Neuronal stem cell (in vitro differentiated cells): ENCODE results near the gene BUB1B.
A peak's percentile ranks its signal among the peaks of the same experiment; 100 is the strongest.

Experiments used
- DNase-seq: peaks from one replicate; pipeline ENCODE4 v3.0.0-alpha.2; 2013; ENCODE audit warnings: low spot score
- H2AFZ ChIP-seq: one replicate; pipeline ENCODE4 v1.6.1; 2013; ENCODE audit warnings: mild to moderate bottlenecking, low read length, inconsistent platforms
- H2AK5ac ChIP-seq: 2 replicates; pipeline ENCODE4 v1.6.1; 2013; ENCODE audit warnings: low read depth, mild to moderate bottlenecking, inconsistent platforms, low read length, moderate library complexity, mixed read lengths
- H2BK120ac ChIP-seq: 2 replicates; pipeline ENCODE4 v1.6.1; 2013; ENCODE audit warnings: low read depth, mild to moderate bottlenecking, inconsistent platforms, low read length, moderate library complexity, mixed read lengths
- H2BK12ac ChIP-seq: one replicate; pipeline ENCODE4 v1.6.1; 2013; ENCODE audit warnings: low read length, inconsistent platforms
- H2BK15ac ChIP-seq: 2 replicates; pipeline ENCODE4 v1.6.1; 2013; ENCODE audit warnings: mild to moderate bottlenecking, low read length, inconsistent platforms, mixed read lengths
- H2BK5ac ChIP-seq: one replicate; pipeline ENCODE4 v1.6.1; 2013; ENCODE audit warnings: inconsistent platforms, mild to moderate bottlenecking, low read length, moderate library complexity
- H3K14ac ChIP-seq: one replicate; pipeline ENCODE4 v1.6.1; 2013; ENCODE audit warnings: low read length, inconsistent platforms
- H3K18ac ChIP-seq: 2 replicates; pipeline ENCODE4 v1.6.1; 2013; ENCODE audit warnings: low read length, inconsistent platforms
- H3K23ac ChIP-seq: 2 replicates; pipeline ENCODE4 v1.6.1; 2013; ENCODE audit warnings: low read depth, mild to moderate bottlenecking, mixed read lengths, low read length, inconsistent platforms; ENCODE audit not compliant: poor library complexity
- H3K27ac ChIP-seq: replicated peaks from 3 replicates; pipeline ENCODE4 v1.5.1; 2013; ENCODE audit warnings: low read length, inconsistent platforms
- H3K27me3 ChIP-seq, 3 experiments: 2 replicates each; pipeline ENCODE4 v1.6.1; 2013; ENCODE audit warnings: low read length in 3 of 3, mild to moderate bottlenecking in 2 of 3, inconsistent platforms in 1 of 3, low read depth in 1 of 3, mixed read lengths in 1 of 3, moderate library complexity in 1 of 3; ENCODE audit not compliant: control insufficient read depth in 3 of 3, insufficient read depth in 3 of 3
- H3K36me3 ChIP-seq, 2 donors: replicated peaks in 1 of 2; 2 replicates each; pipeline ENCODE4 v1.6.1; 2013; ENCODE audit warnings: low read length in 2 of 2; ENCODE audit not compliant: control insufficient read depth in 2 of 2, insufficient read depth in 2 of 2
- H3K4ac ChIP-seq: 2 replicates; pipeline ENCODE4 v1.6.1; 2013; ENCODE audit warnings: inconsistent platforms, mild to moderate bottlenecking, low read length, moderate library complexity
- H3K4me1 ChIP-seq, 2 donors: 1 replicate in 1 of 2; 2 replicates in 1 of 2; pipeline ENCODE4 v1.6.1; 2013; ENCODE audit warnings: low read length in 2 of 2, low read depth in 1 of 2; ENCODE audit not compliant: control insufficient read depth in 2 of 2, insufficient read depth in 1 of 2
- H3K4me2 ChIP-seq: one replicate; pipeline ENCODE4 v1.6.1; 2013; ENCODE audit warnings: mild to moderate bottlenecking, low read length, inconsistent platforms; ENCODE audit not compliant: insufficient read depth, poor library complexity, severe bottlenecking
- H3K4me3 ChIP-seq, 2 donors: 2 replicates each; pipeline ENCODE4 v1.5.1; 2013; ENCODE audit warnings: low read length in 2 of 2, mild to moderate bottlenecking in 2 of 2, inconsistent platforms in 1 of 2, moderate library complexity in 1 of 2
- H3K79me1 ChIP-seq: one replicate; pipeline ENCODE4 v1.6.1; 2013; ENCODE audit warnings: low read depth, mild to moderate bottlenecking, inconsistent platforms, low read length, moderate library complexity
- H3K9ac ChIP-seq: one replicate; pipeline ENCODE4 v1.6.1; 2013; ENCODE audit warnings: mild to moderate bottlenecking, low read depth, low read length, inconsistent platforms; ENCODE audit not compliant: poor library complexity
- H3K9me3 ChIP-seq, 2 donors: replicated peaks in 1 of 2; 2 replicates each; pipeline versions ENCODE3 to v1.6.1; 2013; ENCODE audit warnings: low read length in 2 of 2, mild to moderate bottlenecking in 2 of 2, inconsistent platforms in 1 of 2, low read depth in 1 of 2, mixed read lengths in 1 of 2, moderate library complexity in 1 of 2; ENCODE audit not compliant: control insufficient read depth in 2 of 2, insufficient read depth in 1 of 2
- H4K8ac ChIP-seq: one replicate; pipeline ENCODE4 v1.6.1; 2013; ENCODE audit warnings: low read depth, mild to moderate bottlenecking, inconsistent platforms, low read length, moderate library complexity
- H4K91ac ChIP-seq: one replicate; pipeline ENCODE4 v1.6.1; 2013; ENCODE audit warnings: low read length, low read depth, mild to moderate bottlenecking, inconsistent platforms; ENCODE audit not compliant: poor library complexity
- WGBS, 2 donors: extraction: QIAGEN DNeasy Blood & Tissue Kit; methylation state at CpG; one replicate each; pipeline ENCODE4 v1.1.7; 2013; ENCODE audit warnings: missing lambda C conversion rate in 2 of 2, mixed read lengths in 1 of 2; ENCODE audit not compliant: insufficient read length in 2 of 2, insufficient replicate concordance in 1 of 2; ENCODE audit errors: extremely low coverage in 2 of 2; 5-methylcytosine and 5-hydroxymethylcytosine counted together

Gene BUB1B

GRCh38 chr15:40253167-40253790, 92.4 kb downstream of the BUB1B start:
- Histone ChIP-seq H3K4ac (no peak overlapping the region), H3K36me3 (no peaks in the 10 kb centered on the region), H4K8ac (no peak overlapping the region), H3K9ac (peak overlapping the region; percentile 38), H3K27me3 (peaks cover 20 to 44% (median 42%) of the 10 kb centered on the region in 3 experiments), H2AFZ (peak overlapping the region; percentile 70), H2BK5ac (no peak overlapping the region), H3K23ac (peak overlapping the region; percentile 39), H3K9me3 (no peaks in the 10 kb centered on the region), H2BK12ac (no peak overlapping the region), H2BK15ac (peak overlapping the region; percentile 1), H2BK120ac (no peak overlapping the region), H2AK5ac (peak overlapping the region; percentile 40), H4K91ac (no peak overlapping the region), H3K18ac (peak overlapping the region; percentile 61), H3K27ac (no peak overlapping the region), H3K79me1 (no peaks in the 10 kb centered on the region), H3K14ac (no peak overlapping the region), H3K4me1 (peaks cover 7 to 16% of the 10 kb centered on the region in 2 donors), H3K4me2 (peak overlapping the region; percentile 80), H3K4me3 (peak overlapping the region in 1 of 2 donors; percentile 80)
- no CpG with 5 or more reads among the region's 28 CpGs for WGBS, 2 donors
- DNase-seq, result no peak

DNA sequence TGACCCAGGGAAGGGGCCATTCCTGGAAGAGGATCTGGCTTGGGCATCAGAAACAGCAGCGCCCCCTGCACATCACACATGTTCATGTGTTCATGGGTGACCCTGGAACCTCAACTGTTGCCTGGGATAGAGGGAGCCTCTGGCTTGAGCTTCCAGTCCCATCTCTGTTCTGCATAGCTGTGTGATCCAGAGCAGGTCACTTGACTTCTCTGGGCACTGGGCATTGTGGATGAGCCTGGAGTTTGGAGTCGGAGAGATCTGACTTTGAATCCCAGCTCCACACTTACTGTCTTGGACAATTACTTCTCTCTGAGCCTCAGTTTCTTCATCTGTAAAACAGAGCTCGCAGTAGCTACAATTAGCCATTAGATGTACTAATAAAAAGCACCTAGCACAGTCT, 93.6 kb downstream of the BUB1B start:
- H2BK12ac ChIP-seq, result no peak overlapping the region
- H4K8ac ChIP-seq, result no peak overlapping the region
- no peak overlapping the region for H2AK5ac ChIP-seq
- peaks cover 20 to 44% (median 42%) of the 10 kb centered on the region in 3 experiments for H3K27me3 ChIP-seq
- no peaks in the 10 kb centered on the region for H3K36me3 ChIP-seq
- no peak overlapping the region for H3K4ac ChIP-seq
- no peak overlapping the region for H3K27ac ChIP-seq
- no peak overlapping the region for H3K14ac ChIP-seq
- H3K4me2 ChIP-seq, result no peak overlapping the region
- no CpG with 5 or more reads among the region's 3 CpGs for WGBS, 2 donors
- H3K79me1 ChIP-seq, result no peaks in the 10 kb centered on the region
- DNase-seq, result no peak
- no peak overlapping the region for H3K9ac ChIP-seq
- H2AFZ ChIP-seq, result no peak overlapping the region
- H3K4me1 ChIP-seq, result peaks cover 4 to 23% of the 10 kb centered on the region in 2 donors
- H3K23ac ChIP-seq, result no peak overlapping the region
- no peak overlapping the region for H2BK15ac ChIP-seq
- no peak overlapping the region for H4K91ac ChIP-seq
- H3K18ac ChIP-seq, result no peak overlapping the region
- H3K9me3 ChIP-seq, result no peaks in the 10 kb centered on the region
- no peak overlapping the region for H2BK120ac ChIP-seq
- H3K4me3 ChIP-seq, result no peak overlapping the region
- H2BK5ac ChIP-seq, result no peak overlapping the region

DNA sequence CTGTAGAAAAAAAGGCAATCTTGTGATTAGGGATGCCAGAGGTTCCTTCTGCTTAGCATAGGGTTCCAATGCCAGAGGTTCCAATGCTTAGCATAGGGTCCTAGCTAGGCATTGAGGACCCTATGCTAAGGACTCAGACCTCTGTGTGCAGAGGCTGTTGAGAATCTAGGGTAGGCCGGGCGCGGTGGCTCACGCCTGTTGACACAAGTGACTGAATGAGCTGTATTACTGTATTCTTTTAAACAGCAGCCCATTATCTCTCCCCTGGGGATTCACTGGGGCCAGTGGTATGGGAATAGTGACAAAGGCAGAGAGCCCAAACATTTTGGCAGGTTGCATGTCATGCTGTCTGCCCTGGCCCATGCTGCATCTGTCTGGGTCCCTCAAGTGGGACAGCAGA, 94.2 kb downstream of the BUB1B start:
- Histone ChIP-seq H3K14ac (no peak overlapping the region), H3K18ac (no peak overlapping the region), H3K23ac (no peak overlapping the region), H2AK5ac (no peak overlapping the region), H4K91ac (no peak overlapping the region), H2BK120ac (no peak overlapping the region), H3K4ac (no peak overlapping the region), H3K4me3 (no peak overlapping the region), H2AFZ (no peak overlapping the region), H2BK15ac (no peak overlapping the region), H3K9me3 (no peaks in the 10 kb centered on the region), H3K9ac (no peak overlapping the region), H2BK5ac (no peak overlapping the region), H3K4me1 (peaks cover 4 to 23% of the 10 kb centered on the region in 2 donors), H3K79me1 (no peaks in the 10 kb centered on the region), H3K36me3 (no peaks in the 10 kb centered on the region), H3K27me3 (peaks cover 20 to 40% (median 38%) of the 10 kb centered on the region in 3 experiments), H4K8ac (no peak overlapping the region), H3K4me2 (no peak overlapping the region), H2BK12ac (no peak overlapping the region), H3K27ac (no peak overlapping the region)
- no peak for DNase-seq
- WGBS, 2 donors, result no CpG with 5 or more reads among the region's 4 CpGs

- no peak for DNase-seq
- H3K4me3 ChIP-seq, result no peak overlapping the region
- peaks cover 2 to 15% of the 10 kb centered on the region in 2 donors for H3K4me1 ChIP-seq
- H2AFZ ChIP-seq, result no peak overlapping the region
- no peak overlapping the region for H3K9ac ChIP-seq
- peaks cover 17 to 28% (median 27%) of the 10 kb centered on the region in 3 experiments for H3K27me3 ChIP-seq
- no peak overlapping the region for H2BK15ac ChIP-seq
- no peaks in the 10 kb centered on the region for H3K79me1 ChIP-seq
- H3K36me3 ChIP-seq, result no peaks in the 10 kb centered on the region
- no peaks in the 10 kb centered on the region for H3K9me3 ChIP-seq
- H3K27ac ChIP-seq, result no peak overlapping the region
- H2BK5ac ChIP-seq, result no peak overlapping the region
- no peak overlapping the region for H4K8ac ChIP-seq
- no CpG with 5 or more reads among the region's 17 CpGs for WGBS, 2 donors
- H4K91ac ChIP-seq, result no peak overlapping the region
- no peak overlapping the region for H2AK5ac ChIP-seq
- peak overlapping the region; percentile 36 for H3K18ac ChIP-seq
- no peak overlapping the region for H3K14ac ChIP-seq
- no peak overlapping the region for H2BK120ac ChIP-seq
- no peak overlapping the region for H3K4ac ChIP-seq
- H3K23ac ChIP-seq, result no peak overlapping the region
- no peak overlapping the region for H2BK12ac ChIP-seq
- H3K4me2 ChIP-seq, result no peak overlapping the region
Measured at GRCh38 chr15:40256638-40257235, 95.9 kb downstream of the BUB1B start.
